NCI-H1417 (cell line): ENCODE data around the gene OSGEP.
A peak's percentile ranks its signal among the peaks of the same experiment; 100 is the strongest.
"Not testable (repeated sequence)": the region's sequence is repeated elsewhere in the genome, so short reads cannot be mapped to it uniquely, and the experiment has no call there.

ENCODE experiments used
- DNase-seq, 3 experiments: peaks; one replicate each; lab custom pipeline; 2025; lab: John Stamatoyannopoulos, UW

The OSGEP gene

DNA sequence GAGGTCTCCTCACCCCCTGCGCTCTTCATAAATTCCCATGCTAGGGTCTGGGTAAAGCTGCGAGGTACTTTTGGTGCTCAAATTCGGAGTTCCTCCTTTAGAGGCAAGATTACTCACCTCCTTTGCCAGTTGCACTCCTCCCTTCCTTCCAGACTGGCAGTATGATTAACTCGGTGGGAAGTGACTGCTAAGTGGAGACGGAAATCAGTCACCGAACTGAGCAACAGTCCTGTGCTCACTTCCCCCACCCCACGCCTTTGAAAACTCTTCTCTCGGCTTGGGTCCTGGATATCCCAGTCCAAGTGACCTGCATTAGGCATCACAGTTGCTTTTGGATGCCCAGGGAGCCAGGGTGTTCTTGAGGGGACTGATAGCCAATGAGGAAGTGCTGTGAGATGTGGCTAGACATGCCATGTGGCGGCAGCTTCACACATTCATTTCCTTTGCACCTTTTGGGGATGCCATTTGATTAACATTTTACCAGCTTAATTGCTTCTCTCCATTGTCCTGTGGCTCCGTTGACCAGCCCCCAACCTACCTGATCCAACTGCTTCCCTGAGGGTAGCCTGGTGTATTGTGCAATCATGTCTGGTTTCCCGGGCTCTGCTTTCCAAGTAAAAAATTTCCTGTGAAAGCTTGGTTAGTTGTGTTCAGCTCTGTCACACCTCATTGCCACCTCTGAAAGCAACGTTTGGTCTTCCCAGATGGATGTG lies 15.4 kb upstream of the OSGEP start:
- DNase-seq, result peak; percentile 35 to 83 (median 73)

- DNase-seq, result peak; percentile 94 to 97 (median 97)
These were observed 14.8 kb upstream of the OSGEP start, which contains the start of gene PNP for GRCh38 chr14:20469242-20469889. Gene PNP (plus strand): TSS chr14:20469406. CDS start chr14:20469525, 119 bp downstream.

- no peak for DNase-seq
These were observed 14.2 kb upstream of the OSGEP start for GRCh38 chr14:20468764-20469241.

- peak; percentile 99 to 100 (median 100) for DNase-seq
These were observed 6.9 kb upstream of the OSGEP start, which contains the start of gene PIP4P1 for GRCh38 chr14:20461225-20462141. Gene PIP4P1 (minus strand): TSS chr14:20461434. CDS start chr14:20461325, 109 bp downstream.

GRCh38 chr14:20460458-20461224 lies 6.0 kb upstream of the OSGEP start:
- peak; percentile 67 to 85 (median 79) for DNase-seq

- no peak for DNase-seq
These were observed 3.6 kb upstream of the OSGEP start for GRCh38 chr14:20458031-20458789.

DNA sequence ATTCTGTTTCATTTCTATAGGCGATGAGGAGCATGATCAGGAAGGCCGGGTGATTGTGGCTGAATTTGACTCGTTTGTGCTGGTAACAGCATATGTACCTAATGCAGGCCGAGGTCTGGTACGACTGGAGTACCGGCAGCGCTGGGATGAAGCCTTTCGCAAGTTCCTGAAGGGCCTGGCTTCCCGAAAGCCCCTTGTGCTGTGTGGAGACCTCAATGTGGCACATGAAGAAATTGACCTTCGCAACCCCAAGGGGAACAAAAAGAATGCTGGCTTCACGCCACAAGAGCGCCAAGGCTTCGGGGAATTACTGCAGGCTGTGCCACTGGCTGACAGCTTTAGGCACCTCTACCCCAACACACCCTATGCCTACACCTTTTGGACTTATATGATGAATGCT lies 2.4 kb upstream of the OSGEP start:
- peak in 1 of 3 experiments; percentile 36 for DNase-seq

- no peak for DNase-seq
These were observed 1.0 kb upstream of the OSGEP start for GRCh38 chr14:20455355-20456300.

- DNase-seq, result not testable (repeated sequence)
These were observed 1.8 kb downstream of the OSGEP start for GRCh38 chr14:20452831-20453230.

DNA sequence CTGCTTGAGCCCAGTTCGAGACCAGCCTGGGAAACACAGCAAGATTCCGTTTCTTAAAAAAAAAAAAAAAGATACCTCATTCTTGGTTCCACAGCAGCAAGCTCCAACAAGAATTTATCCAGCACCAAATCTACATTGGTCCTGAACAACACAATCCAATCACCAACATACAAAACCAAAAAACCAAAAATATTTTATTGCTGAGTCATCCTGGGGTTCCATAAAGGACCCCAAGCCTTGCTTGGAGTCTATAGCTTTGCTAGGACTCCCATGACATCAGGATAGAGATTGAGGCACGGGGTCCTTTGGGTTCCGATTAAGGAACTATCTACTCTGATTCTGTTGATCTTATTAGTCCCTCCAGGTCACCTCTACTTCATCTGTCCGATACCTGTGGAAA lies 7.7 kb downstream of the OSGEP start:
- no peak for DNase-seq

DNA sequence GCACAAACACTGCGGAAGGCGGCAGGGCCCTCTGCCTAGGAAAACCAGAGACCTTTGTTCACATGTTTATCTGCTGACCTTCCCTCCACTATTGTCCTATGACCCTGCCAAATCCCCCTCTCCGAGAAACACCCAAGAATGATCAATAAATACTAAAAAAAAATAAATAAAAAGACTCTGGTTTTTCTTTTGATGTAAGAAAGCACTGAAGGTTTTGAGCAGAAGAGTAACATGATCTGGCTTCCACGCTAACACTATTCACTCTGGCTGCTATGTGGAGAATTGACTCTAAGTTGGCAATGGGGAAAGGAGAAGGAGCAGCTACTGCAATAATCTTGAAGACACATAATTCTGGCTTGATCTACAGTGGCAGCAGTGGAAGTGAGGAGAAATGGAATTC lies 11.0 kb downstream of the OSGEP start:
- peak in 1 of 3 experiments; percentile 68 for DNase-seq

- no peak for DNase-seq
These were observed 13.2 kb downstream of the OSGEP start for GRCh38 chr14:20441461-20441860.

DNA sequence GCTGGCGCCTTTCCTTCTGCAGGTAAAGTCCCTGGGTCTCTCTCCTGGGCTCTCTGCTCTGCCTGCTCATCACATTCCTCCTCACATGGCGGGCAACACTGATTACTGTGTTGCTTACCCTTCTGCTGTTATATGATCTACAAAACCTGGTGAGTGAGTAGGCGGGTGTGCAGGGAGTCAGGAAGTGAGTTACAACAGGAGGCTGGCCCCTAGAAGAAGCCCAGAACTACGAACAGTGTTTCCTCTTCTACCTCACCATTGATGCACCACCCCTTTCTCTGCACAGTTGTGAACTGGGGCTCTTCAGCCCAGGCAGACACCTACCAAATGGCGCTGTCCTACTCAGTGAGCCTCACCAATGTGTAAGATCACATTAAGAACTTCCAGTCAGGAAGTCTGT lies 13.7 kb downstream of the OSGEP start:
- DNase-seq, result no peak

DNA sequence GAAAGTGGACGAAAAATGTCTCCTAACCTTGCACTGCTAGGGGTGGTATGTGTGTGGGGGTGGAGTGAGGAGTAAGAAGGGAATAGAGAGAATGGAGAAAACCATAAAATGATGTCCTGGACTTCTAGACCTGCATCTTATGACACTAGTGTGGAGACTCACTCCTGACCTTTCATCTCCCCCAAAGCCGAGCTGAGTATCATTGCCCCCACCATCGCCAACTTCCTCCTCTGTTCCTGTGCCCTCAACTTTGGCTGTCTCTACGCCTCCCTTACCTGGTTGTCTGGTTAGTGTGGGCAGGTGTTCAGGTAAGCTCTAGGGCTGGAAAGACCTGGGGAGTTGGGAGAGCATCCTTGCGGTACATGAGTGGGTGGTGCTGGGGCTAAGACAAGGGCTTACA lies 14.1 kb downstream of the OSGEP start:
- no peak for DNase-seq

- DNase-seq, result no peak
These were observed 15.9 kb downstream of the OSGEP start for GRCh38 chr14:20438664-20439063.

DNA sequence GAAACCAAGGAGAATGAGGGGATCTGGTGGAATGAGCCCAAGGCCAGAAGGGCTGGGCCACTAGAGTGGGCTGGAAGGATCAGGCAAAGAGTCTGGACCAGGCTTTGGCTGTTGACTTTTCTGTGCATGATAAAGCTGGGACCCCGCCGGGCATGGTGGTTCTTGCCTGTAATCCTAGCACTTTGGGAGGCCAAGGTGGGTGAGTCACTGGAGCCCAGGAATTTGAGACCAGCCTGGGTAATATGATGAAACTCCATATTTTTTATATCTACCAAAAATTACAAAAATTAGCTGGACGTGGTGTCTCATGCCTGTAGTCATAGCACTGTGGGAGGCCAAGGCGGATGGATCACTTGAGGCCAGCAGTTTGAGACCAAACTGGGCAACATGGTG lies 18.3 kb downstream of the OSGEP start:
- no peak for DNase-seq

DNA sequence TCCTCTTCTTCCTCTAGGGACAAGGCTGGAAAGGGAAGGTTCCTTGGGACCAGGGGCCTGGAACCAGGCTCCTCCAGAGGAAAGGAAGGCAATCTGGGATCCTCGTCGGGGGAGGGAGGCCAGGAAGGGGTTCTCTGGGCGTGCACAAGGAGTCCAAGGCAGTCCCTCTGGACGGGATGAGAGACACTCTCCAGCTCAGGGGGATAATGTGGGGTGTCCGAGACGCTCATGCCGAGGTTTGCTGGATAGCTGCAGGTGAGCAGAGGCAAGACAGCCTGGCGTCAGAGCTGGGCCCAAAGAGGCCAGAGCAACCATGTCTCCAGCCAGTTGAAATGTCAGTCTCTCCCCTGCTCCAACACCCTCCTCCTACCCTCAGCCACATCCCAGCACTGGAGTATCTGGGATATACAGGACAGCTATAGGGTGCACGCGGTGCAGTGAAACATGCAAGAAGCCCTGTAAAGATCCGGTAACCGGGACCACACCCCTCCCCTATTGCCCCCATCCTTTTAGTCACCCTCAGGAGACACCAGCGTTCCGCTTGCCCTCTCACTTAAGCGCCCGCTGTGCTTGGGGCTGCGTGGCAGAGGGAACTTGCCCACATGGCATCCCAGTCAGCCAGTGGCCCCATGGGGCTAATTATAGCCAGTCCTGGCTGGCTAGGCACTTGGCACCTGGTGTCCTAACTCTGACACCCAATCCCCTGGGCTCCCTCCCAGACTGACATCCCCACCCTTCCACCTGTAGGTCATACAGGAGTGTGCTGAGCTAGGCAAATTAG lies 18.8 kb downstream of the OSGEP start, which contains the start of gene KLHL33:
KLHL33 (minus strand) TSS at position 585 of the 781 bp plus-strand sequence; CDS start at position 230, 355 bp downstream.
- DNase-seq, result peak; percentile 25 to 66 (median 56)
